H1 (cell line): Measurements from ENCODE around the gene ZNF366. TPM values are rescaled to one million over a fixed set of nuclear protein-coding genes. Genes with fewer than 3 reads are reported as not detected.

Experiments used
- CHD7 ChIP-seq: fragments of 300-600 bp; sonication (generic); IDR thresholded peaks from 2 replicates; pipeline ENCODE4 v1.7.1; 2012; ENCODE audit warnings: low read length, moderate library complexity, mild to moderate bottlenecking, inconsistent platforms; ENCODE audit not compliant: insufficient replicate concordance
- EGR1 ChIP-seq: IDR thresholded peaks from 2 replicates; pipeline ENCODE4 v1.6.1; 2011; ENCODE audit warnings: low read depth, low read length, borderline replicate concordance
- HDAC6 ChIP-seq: IDR thresholded peaks from one replicate; pipeline ENCODE4 v1.7.1; 2012; ENCODE audit warnings: low read depth, mild to moderate bottlenecking, inconsistent platforms, low read length, moderate library complexity
- POLR2A ChIP-seq, 2 experiments: IDR thresholded peaks; 1 replicate in 1 of 2; 2 replicates in 1 of 2; pipeline ENCODE4 v1.6.1; 2011; ENCODE audit warnings: low read depth in 2 of 2, low read length in 2 of 2, mild to moderate bottlenecking in 2 of 2; ENCODE audit errors: control extremely low read depth in 1 of 2
- RAD21 ChIP-seq, 2 experiments: IDR thresholded peaks in 1 of 2; conservative IDR thresholded peaks in 1 of 2; 2 replicates each; pipeline ENCODE4 v1.6.1; 2011; ENCODE audit warnings: low read depth in 2 of 2, low read length in 2 of 2, improper control_type of control experiment in 1 of 2, inconsistent platforms in 1 of 2, mild to moderate bottlenecking in 1 of 2, moderate library complexity in 1 of 2
- RBBP5 ChIP-seq: IDR thresholded peaks from 2 replicates; pipeline ENCODE4 v1.7.1; 2012; ENCODE audit warnings: low read depth, mild to moderate bottlenecking, inconsistent platforms, low read length, moderate library complexity, borderline replicate concordance
- RFX5 ChIP-seq: IDR thresholded peaks from 2 replicates; pipeline ENCODE4 v1.6.1; 2011; ENCODE audit warnings: low read depth, low read length, improper control_type of control experiment, borderline replicate concordance
- RNF2 ChIP-seq: fragments of 200-900, 300-1000 bp; sonication (generic); IDR thresholded peaks from 2 replicates; pipeline ENCODE4 v1.7.1; 2016; ENCODE audit warnings: borderline replicate concordance, low read depth, mild to moderate bottlenecking, antibody characterized with exemption, low read length; ENCODE audit not compliant: poor library complexity, severe bottlenecking; ENCODE audit errors: missing control alignments
- SAP30 ChIP-seq: fragments of 300-600 bp; sonication (generic); IDR thresholded peaks from 2 replicates; pipeline ENCODE4 v1.7.1; 2012; ENCODE audit warnings: low read length, moderate library complexity, mild to moderate bottlenecking, inconsistent platforms; ENCODE audit not compliant: insufficient read depth, insufficient replicate concordance
- SIN3A ChIP-seq, 2 experiments: IDR thresholded peaks in 1 of 2; conservative IDR thresholded peaks in 1 of 2; 2 replicates each; pipeline ENCODE4 v1.6.1; 2011 to 2012; ENCODE audit warnings: low read length in 2 of 2, improper control_type of control experiment in 1 of 2, low read depth in 1 of 2, mild to moderate bottlenecking in 1 of 2
- SRF ChIP-seq: IDR thresholded peaks from 2 replicates; pipeline ENCODE4 v1.6.1; 2011; ENCODE audit warnings: mild to moderate bottlenecking, low read depth, low read length, moderate library complexity
- polyA plus RNA-seq, 7 experiments: library from polyadenylated mRNA; depleted of rRNA in 3 of 7; stranded (reverse) in 5 of 7; unstranded in 2 of 7; fragments of >200 nt in 5 of 7; fragments of 200-250 nt in 2 of 7; gene quantifications; 1 replicate in 5 of 7; 2 replicates in 1 of 7; 4 replicates in 1 of 7; pipeline versions ENCODE4 v1.2.1 to v1.2.3, GENCODE V29; 2011 to 2013; ENCODE audit warnings: missing spikeins in 2 of 7, mixed read lengths in 2 of 7
- total RNA-seq: library from RNA; stranded (reverse); fragmentation: NEBNext Ultra II Directional; extraction: Animal tissue kit (Norgen Biotek cat#: 25700); gene quantifications from 2 replicates; pipeline ENCODE4 v1.2.1, GENCODE V29; 2021

Gene ZNF366
- total and polyA plus RNA-seq, 2 of the 8 experiments (the other 6 are each of a cell fraction or from before 2014, with no cell fraction given) = not detected

- no peak for TF ChIP-seq CHD7
- TF ChIP-seq EGR1 = no peak
- no peak for TF ChIP-seq POLR2A (IDR thresholded peaks at IDR 0.05; ENCODE audit: control extremely low read depth in 1 of 2, low read depth in 2 of 2, low read length in 2 of 2)
- TF ChIP-seq RFX5 = no peak
- TF ChIP-seq RNF2 = no peak
- no peak for TF ChIP-seq RAD21 (IDR thresholded peaks at IDR 0.05 in 1 of 2, conservative IDR thresholded peaks at IDR 0.05 in 1 of 2; ENCODE audit: low read depth in 2 of 2, low read length in 2 of 2)
- no peak for TF ChIP-seq SIN3A (conservative IDR thresholded peaks at IDR 0.05 in 1 of 2, IDR thresholded peaks at IDR 0.05 in 1 of 2; ENCODE audit: low read depth in 1 of 2, low read length in 2 of 2)
- TF ChIP-seq SAP30 = no peak
- TF ChIP-seq SRF = no peak
- TF ChIP-seq HDAC6 = no peak
- TF ChIP-seq RBBP5 = no peak
Observed at GRCh38 chr5:72505016-72505415, 2.2 kb downstream of the ZNF366 start (continued).
